ENCODE results near the gene CD40LG. TPM values are rescaled to one million over a fixed set of nuclear protein-coding genes. Genes with fewer than 3 reads are reported as not detected.
A peak's percentile ranks its signal among the peaks of the same experiment; 100 is the strongest.

CD40LG gene
- total RNA-seq = not detected in 2 replicates

- TF ChIP-seq CTCF (IDR thresholded peaks at IDR 0.05; ENCODE audit: insufficient read depth, low read depth, low read length) = no peak
- DNase-seq (ENCODE audit: low read depth) = no peak
- no peak within 1 kb of the TSS for H3K4me3 ChIP-seq (ENCODE audit: low read depth, low read length)
These were observed at the start of gene CD40LG for GRCh38 chrX:136647677-136648360. CD40LG (plus strand) TSS chrX:136648158; CDS start chrX:136648249, 91 bp downstream.

- no peak overlapping the region for H3K4me3 ChIP-seq (ENCODE audit: low read depth, low read length)
- no peak for DNase-seq (ENCODE audit: low read depth)
- no peak for TF ChIP-seq CTCF (IDR thresholded peaks at IDR 0.05; ENCODE audit: insufficient read depth, low read depth, low read length)
These were observed 49.3 kb upstream of the CD40LG start for GRCh38 chrX:136598631-136599030.

GRCh38 chrX:136600059-136600458 is 47.9 kb upstream of the CD40LG start:
- H3K4me3 ChIP-seq (ENCODE audit: low read depth, low read length) = no peak overlapping the region
- no peak for TF ChIP-seq CTCF (IDR thresholded peaks at IDR 0.05; ENCODE audit: insufficient read depth, low read depth, low read length)
- DNase-seq (ENCODE audit: low read depth) = no peak

- DNase-seq (ENCODE audit: low read depth) = no peak
- TF ChIP-seq CTCF (IDR thresholded peaks at IDR 0.05; ENCODE audit: insufficient read depth, low read depth, low read length) = no peak
- H3K4me3 ChIP-seq (ENCODE audit: low read depth, low read length) = no peak overlapping the region
These were observed 40.7 kb upstream of the CD40LG start for GRCh38 chrX:136607236-136607635.

GRCh38 chrX:136608295-136608933 is 39.5 kb upstream of the CD40LG start:
- no peak for TF ChIP-seq CTCF (IDR thresholded peaks at IDR 0.05; ENCODE audit: insufficient read depth, low read depth, low read length)
- H3K4me3 ChIP-seq (ENCODE audit: low read depth, low read length) = no peak overlapping the region
- peak; percentile 20 for DNase-seq (ENCODE audit: low read depth)

- DNase-seq (ENCODE audit: low read depth) = no peak
- H3K4me3 ChIP-seq (ENCODE audit: low read depth, low read length) = no peak overlapping the region
- TF ChIP-seq CTCF (IDR thresholded peaks at IDR 0.05; ENCODE audit: insufficient read depth, low read depth, low read length) = no peak
These were observed 30.8 kb upstream of the CD40LG start for GRCh38 chrX:136616987-136617685.

Measured in fibroblast of villous mesenchyme (primary cell).